ENCODE data around the gene C14orf93.

Gene C14orf93

DNA sequence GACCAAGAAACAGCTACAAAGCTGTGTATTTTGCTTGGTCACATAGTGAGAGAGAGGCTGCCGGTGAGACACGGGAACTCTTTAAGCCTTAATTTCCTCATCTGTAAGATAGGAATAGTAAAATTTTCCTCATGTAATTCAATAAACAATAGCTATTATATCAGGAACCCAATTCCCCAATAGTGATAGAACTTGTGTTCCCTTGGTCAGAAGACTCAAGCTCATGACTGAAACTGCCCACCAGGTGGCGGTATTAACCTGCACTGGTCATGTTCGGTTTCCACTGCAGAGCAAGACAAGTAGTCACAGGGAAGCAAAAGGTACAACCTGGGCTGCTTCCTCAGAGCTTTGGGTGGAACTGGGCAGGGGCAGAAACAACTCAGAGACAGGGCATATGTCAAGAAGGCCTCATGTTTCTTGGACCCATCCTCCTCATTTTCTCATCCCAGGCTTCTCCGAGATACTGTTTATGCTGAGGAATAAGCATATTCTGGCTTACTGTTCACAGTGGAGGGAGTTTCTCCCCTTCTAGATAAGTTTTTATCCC lies 23.4 kb downstream of the C14orf93 start:
- DNase-seq, result peak; percentile 85

DNA sequence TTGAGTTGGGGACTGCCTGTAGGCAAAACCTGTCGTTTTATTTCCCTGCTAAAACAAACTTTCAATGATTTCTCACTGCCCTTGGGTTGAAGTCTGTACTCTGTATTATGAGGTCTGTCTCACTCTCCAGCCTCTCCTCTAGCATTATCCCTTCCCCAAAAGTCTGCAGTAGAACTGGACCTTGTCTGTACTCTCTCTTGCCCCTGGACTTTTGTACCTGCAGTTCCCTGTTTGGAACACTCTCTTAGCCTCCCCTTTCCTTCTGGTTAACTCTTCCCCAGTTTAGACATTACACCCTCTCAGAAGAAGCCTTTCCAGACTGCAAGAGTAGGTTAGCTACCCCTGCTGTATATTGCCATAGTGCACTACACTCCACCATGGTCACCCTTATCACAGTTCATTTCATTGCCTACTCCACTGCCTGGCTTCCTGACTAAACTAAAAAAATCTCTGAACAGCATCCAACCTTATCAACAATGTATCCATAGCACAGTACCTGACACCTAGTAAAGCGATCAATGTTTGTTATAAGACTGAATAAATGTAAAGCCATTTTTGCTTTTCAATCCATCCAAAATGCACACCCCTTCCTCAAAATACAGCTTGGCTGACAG lies 23.9 kb downstream of the C14orf93 start:
- no peak for DNase-seq

DNA sequence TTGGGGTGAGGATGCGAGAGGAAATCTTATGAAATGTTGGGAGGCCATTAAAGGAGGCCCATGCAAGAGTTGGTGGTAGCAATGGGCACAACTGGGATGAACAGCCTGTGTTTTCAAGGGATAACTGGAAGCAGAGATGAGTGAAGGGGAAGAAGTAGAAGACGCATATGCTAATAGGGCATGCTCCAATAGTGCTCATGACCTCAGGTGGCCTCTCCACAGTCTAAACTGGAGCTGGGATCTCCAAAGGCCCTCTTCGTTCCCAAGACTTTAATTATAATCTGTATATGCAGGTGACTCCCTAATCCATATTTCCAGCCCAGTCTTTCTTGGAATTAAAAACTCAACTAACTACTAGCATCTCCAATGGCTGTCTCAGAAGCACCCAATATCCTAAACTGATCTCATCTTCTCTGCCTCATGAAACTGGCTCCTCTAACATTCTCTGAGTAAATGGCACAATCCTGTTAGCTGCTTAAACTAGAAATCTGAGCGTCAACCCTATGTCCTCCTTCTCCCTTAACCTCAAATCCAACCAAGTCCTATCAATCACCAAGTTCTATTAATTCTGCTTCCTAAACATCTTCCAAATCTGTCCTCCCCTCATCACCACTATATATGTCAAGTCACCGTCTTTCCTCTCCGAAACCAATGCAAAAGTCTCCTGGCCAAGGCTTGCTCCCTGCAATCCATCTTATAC lies 24.8 kb downstream of the C14orf93 start:
- no peak for DNase-seq

DNA sequence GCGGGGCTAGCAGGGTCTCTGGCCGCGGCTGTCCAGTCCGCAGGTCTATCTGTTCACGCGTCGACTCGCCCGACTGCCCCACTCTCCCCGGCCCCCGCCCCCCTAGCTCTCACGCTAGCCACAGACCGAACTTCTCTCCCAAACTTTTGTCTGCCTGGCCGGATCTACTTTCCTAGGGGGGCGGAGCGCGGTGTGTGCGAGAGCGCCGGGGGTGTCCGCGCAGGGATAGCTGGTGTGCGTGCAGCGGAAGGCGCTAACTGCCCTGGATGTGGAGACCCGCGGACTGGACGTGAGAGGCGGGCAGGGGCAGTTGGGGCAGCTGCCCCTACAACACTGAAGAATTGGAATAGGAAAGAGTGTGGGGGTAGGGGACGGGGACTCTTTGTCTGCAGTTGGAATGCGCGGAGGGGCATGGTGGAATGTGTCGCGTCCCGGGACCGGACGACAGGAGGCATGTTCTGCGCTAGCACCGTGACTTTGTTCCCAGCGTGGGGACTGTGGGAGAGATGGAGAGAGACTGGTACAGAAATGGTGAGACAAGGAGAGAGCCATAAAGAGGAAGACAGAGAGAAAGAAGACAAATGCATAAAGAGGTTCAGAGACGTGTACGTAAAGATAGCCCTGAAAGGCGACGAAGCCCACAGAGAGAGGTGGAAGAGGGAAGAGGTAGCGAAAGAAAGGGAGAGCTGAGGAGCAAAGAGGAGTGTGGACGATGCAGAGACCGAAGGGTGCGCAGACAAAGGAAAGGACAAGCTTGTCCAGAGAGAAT lies 27.3 kb downstream of the C14orf93 start, which contains the start of gene AJUBA:
Gene AJUBA (minus strand): TSS at position 75 of the 769 bp plus-strand sequence. CDS start 285 bp downstream, outside the sequence.
- DNase-seq, result peak; percentile 70

DNA sequence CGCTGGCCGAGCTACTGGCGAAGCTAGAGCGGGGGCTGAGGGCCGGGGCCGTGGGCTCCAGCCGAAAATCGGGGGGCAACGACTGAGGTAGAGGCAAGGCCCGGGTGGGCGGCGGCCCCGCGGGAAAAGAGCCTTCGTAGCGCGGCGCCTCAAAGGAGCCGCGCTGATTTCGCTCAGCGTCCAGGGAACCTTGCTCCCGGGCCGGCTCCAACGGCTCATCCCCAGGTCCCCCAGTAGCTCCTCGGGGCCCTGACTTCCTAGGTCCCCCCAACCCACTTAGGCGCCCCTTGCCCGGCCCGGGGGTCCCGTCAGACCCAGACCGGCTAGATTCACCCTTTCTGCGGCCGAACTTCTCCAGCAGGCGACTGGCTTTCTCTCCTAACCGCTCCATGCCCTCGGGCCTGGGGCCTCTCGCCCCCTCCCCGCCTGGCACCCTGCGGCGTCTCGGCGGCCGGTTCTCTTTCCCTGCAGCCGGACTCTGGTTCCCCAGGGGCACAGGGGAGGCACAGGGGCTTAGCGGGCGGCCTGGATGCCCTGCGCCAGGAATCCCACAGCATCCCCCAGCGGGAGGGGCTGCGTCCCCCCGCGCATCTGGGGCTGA lies 28.0 kb downstream of the C14orf93 start:
- DNase-seq, result no peak

DNA sequence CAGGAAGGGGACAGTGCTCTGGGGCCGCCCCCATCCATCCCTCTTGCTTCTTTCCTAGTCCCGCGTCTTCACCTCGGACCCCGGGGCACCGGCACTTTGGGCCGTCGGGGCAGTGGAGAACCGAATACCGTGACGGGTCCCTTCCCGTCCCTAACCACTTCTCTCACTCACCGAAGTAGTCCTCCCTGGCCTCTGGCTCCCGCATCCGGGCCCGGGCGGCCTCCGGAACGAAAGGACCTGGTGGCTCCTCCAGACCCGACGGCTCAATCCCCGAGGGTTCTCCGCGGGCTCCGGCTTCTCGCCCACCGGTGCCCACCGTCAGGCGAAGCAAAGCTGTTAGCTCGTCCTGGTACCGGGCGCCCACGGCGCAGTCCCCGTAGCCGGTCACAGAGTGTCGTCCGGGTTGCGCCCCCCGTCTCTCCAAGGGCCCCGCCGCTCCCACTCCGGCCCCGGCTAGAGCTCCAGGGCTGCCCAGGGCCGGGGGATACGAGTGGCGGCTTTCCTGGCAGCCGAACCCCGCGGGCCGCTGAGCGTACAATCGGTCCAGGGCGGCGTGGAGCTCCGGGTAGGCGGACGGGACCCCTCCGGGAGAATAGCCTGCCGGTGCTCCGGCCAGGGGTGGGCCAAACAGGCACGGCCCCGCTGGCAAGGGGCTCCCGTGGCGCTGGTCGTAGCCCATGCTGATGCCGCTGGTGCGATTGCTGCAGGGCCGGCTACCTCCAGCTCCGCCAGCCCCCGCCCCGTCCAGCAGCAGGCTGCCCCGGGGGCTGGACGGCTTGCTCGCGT lies 28.7 kb downstream of the C14orf93 start:
- DNase-seq, result no peak

DNA sequence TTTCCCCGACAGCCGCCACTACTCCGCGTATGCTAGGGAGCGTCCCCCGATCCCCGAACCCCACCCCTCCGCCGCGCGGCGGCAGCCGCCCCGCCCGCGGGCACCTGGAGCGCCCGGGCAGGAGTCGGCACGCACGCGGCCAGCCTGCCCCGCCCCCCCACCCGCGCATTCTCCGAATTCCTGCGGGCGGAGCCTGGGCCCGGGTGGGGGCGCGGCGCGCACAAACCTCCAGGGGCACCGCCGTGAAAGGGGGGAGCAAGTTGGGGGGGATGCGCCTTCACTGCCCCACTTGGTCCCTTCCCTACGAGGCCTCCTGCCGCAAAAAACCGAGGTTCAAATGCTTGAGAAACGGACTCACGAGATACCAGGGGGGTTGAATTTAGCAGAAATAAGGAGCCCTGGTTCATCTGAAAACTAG lies 29.3 kb downstream of the C14orf93 start:
- no peak for DNase-seq

DNA sequence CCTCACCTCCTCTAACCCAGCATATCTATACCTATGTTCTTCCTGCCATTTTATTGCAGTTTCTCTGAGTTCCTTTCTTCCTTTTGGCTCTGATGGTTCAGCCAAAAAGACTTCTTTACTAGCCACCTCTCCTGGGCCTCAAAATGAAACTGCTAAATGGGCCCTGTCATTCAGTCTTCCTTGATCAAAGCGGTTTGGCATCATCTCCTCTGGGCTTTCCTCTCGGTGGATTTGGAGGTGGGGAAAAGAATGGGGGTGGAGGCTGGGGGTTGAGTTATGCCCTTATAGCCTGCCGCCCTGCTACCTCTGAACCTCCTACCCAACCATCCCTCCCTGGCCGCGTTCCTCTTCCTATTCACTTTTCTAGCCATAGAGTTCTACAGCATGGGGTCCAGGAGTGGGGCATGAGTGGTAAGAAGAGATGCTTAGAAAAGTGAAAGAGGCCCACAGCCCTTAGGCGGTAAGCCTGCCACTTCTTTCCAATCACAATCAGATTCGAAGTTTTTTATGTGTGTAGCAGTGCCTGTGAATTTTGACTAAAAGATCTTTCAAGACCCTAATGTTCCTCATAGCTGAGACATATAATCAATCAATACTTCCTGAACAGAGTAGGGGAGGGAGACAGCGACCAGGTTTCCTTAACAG lies 30.1 kb downstream of the C14orf93 start:
- DNase-seq, result no peak

DNA sequence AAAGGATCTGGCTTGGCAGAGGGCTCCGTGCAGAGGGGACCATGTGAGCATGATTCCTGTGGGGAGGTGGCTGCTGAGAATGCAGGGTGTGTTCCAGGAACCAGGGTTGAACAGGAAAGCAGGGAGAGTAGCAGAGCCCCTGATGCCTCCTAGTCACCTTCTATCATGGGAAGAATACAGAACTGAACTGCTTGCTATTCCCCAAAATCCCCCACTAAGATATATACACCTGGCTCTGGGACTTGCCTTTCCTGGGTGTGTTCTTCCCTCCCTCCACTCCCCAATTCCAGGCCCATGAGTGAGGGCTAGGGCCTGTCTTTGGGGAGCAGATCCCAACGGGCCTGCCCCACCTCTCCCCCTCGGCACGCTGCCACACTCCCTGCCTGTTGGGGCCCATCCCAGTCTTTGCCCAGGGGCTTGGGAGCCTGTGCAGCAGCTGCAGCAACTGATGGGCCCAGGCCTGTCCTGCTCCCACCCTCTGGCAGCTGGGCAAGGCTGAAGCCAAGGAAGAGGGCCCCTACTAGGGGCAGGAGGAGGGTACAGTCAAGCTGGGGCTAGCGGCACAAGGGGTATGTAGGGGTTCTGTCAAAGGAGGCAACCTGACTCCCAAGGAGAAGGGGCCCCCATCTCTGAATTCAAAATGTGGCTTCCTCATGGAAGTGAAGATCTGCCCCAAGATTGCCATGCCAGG lies 30.8 kb downstream of the C14orf93 start:
- DNase-seq, result no peak

DNA sequence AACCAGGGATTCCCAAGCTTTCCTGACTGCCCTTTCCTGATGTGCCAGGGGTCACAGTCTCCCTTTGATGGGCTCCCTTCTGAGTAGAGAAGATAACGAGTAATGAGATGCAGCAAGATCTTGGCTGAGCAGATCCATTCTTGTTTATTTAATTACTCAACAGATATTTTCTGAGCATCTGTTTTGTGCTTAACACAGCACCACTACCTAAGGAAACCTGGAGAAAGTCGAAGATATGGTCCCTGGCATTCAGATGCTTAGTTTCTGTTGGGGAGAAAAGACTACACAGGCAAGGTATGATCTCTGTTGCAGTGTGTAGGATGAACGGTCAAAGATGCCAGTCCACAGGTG lies 31.5 kb downstream of the C14orf93 start:
- no peak for DNase-seq

DNA sequence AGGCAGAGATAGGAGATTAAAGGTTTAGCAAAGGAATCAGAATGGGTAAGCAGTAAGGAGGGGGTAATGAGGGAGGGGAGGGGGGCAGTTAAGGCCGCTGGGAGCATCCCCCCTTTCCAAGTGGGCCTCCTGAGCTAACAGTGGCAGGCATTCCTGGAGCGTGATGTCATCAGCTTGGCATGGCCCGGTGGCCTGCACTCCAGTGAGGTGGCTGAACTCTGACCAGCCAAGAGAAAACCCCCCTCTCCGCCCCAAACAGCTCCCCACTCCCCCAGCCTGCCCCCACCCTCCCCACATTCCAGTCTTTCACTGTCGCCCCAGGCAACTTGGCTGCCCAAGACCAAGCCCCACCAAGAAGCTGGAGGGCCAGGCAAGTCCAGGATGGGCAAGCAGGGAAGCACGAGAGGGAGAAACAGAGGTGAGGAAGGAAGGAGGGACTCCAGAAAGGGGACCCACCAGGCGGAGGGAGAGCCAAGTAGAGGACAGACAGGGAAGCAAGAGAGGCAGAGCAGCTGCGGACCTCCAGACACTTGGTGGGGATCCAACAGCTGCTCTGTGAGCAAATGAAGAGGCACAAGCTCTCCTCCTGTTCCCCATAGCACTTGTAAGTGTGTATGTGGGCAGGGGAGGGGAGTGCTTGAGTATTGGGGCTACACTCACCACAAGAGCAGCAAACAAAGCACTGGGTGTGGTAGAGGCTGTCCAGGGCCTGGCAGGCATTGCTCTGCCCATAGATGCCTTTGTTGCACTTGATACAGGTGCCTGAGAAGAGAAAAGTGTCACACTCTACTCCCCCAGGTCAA lies 32.1 kb downstream of the C14orf93 start:
- no peak for DNase-seq

DNA sequence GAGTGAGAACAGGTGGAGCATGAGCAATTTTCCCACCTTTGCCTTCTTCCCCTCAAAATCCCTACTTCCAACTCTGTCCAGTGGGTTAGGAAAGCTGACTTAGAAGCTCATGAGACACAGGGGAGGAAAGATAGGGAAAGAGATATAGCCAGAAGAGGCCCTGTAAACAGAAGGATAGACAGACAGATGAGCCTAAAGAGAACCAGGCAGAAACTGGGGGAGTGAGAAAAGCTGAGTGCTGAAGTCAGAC lies 32.6 kb downstream of the C14orf93 start:
- DNase-seq, result no peak

DNA sequence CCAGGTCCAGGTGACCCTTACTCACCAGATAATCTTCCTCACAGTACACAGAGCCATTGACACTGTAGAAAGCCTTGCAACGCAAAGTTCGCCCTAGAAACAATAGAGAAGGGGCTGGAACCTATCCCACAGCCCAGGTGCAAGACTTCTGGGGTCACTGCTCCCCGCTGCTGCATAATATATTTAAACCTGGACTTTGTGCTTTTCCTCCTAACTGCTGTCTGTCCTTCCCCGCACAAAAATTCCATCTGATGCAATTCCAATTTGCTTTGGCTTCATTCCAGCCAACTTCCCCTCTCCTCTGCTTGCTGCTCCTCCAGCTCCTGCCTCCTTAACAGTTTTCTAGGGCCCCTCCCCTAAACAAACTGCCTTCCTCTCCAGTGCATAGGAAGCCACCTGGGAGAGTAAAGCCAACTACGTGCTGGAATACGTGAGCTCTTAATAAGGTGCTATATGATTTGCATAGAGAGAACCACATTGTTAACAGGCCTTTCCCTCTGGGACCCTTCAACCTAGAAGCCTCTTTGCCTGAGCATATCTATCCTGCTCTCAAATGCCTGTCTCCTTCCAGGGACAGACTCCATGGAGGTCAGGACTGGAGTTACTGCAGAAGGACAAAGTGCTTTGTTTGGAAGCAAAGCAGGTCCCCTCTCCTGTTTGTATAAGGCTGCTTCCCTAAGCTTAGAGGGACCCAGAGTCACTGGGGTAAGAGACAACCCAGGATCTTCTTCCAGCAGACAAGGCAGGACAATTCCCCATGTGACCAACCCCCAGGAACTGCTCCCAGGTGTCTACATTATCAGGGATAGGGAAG lies 33.1 kb downstream of the C14orf93 start:
- no peak for DNase-seq

DNA sequence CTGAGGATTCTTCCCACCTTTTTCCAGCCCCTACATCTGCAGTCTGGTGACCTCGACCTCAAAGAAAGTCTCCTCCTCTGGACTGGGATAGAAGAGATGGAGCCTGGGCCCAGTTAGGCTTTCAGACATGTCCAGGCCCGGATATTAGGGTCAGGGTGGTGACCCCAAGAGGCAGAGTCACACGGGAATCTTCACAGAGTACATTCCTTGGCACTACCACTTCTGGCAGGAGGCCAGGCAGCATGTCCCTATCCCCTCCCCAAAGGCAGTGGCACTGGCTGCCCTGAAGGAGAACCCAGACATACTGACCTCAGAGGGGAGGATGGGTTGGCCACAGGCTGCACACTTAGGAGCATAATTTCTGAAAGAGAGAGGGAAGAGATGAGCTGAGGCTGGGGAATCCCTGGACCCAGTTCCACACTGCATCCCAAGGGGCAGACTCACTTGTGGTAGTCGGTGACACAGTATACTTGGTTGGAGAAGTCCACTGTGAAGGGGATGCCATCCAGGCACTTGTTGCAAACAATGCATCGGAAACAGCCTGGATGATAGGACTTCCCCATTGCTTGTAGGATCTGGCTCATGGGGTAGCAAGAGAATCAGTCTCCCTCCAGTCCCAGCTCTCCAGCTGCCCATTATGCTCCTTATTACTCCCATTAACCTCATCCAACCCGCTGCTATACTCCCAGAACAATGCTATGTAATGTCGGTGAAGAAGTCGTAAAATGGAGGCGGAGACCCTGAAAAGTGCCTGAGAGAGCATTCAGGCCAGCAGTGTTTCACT lies 35.2 kb downstream of the C14orf93 start:
- no peak for DNase-seq

DNA sequence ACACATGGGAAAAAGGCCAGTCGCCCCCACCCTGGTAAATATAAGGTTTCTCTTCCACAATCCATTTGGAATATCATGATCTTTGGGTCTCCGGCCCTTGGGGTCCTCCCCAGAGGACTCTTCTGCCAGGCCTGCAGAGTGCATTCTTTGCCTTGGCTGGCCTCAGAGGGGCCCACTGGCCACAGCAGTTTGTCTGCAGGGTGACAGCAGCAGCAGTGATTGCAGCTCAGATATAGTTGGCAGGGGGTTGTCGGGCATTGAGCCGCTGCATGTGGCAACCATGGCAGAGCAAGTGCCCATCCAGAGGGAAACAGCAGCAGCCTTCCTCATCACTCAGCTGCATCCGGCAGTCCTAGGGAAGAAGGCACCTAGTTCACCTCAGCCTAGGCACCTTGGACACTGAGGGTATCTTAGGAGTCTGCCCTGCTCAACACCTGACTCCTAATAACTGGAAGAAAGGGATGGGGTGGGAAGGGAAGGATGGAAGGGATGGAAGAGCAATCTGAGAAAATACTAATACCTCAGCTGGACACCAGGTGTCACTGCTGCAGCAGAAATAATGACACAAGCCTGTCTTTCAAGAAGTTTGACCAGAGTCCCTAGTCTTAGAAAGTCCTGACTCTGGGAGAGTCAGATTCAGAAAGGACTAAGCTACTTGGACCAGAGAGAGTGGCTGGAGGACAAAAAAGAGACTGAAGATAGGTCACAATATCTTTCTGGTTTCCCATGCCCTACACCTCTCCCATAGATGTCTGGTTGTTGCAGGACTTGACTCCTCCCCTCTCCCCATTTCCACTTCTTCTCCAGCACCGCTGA lies 36.5 kb downstream of the C14orf93 start:
- peak; percentile 48 for DNase-seq

DNA sequence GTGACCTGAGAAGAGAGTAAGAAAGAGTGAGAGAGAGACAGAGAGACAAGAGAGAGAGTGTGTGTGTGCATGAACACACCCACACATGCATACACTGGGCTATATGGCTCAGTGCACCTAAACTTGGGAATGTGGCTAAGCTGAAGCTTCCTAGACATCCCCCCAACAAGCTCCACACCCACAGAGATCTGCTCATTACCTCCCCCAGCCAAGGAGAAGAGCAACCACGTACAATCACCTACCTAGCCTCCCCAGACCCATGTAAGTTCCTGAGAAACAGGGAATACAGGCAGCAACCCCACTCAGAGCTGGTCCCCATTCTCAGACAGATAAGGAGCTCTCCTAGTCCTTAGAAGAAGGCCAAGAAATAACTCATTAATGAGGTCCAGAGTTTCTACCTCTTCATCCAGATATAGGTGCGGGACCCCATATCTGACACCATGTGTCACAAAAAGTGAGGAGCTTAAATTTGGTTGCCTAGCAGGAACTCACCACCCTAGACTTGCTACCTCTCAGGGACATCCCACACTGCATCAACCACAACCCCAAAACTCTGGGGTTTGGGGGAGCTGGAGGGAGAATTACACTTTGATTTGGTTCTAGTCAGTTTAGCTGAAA lies 37.5 kb downstream of the C14orf93 start:
- no peak for DNase-seq

DNA sequence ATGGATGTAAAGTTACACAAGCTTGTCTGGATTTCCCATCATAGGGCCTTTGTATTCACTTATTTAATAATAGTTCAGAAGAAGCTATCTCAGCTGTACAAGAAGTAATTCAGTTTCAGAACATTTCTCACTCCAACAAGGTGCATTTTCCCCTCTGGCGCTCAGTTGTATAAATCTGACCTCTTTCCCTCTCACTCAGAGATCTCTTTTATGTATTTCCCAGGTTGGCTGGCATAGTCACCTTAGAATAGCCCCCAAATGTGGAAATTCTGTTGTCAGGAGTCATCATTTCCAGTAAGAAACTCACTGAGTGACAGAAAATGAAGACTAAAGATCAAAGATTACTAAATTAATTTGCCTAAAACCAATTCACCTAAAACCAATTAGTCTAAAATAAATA lies 38.8 kb downstream of the C14orf93 start:
- no peak for DNase-seq
